ENCODE results near the gene TRIM60.
"Not testable (repeated sequence)": the region's sequence is repeated elsewhere in the genome, so short reads cannot be mapped to it uniquely, and the experiment has no call there.

TRIM60 gene

GRCh38 chr4:165016971-165017370 is 14.8 kb upstream of the TRIM60 start:
- no peak overlapping the region for H3K27ac ChIP-seq
- no peak for TF ChIP-seq CTCF (conservative IDR thresholded peaks at IDR 0.05)

GRCh38 chr4:165019995-165020394 is 11.8 kb upstream of the TRIM60 start:
- not testable (repeated sequence) for H3K27ac ChIP-seq

- not testable (repeated sequence) for H3K27ac ChIP-seq
Observed at GRCh38 chr4:165025782-165026181, 6.0 kb upstream of the TRIM60 start.

- no peak for TF ChIP-seq CTCF (conservative IDR thresholded peaks at IDR 0.05)
- H3K27ac ChIP-seq: no peak overlapping the region
Observed at GRCh38 chr4:165027762-165028402, 3.9 kb upstream of the TRIM60 start.

GRCh38 chr4:165048170-165048569 is 16.4 kb downstream of the TRIM60 start:
- H3K27ac ChIP-seq: no peak overlapping the region
- TF ChIP-seq CTCF (conservative IDR thresholded peaks at IDR 0.05): no peak

GRCh38 chr4:165052627-165053026 is 20.8 kb downstream of the TRIM60 start:
- no peak for TF ChIP-seq CTCF (conservative IDR thresholded peaks at IDR 0.05)
- H3K27ac ChIP-seq: no peak overlapping the region

- no peak within 1 kb of the TSS for H3K27ac ChIP-seq
- no peak for TF ChIP-seq CTCF (conservative IDR thresholded peaks at IDR 0.05)
Observed at GRCh38 chr4:165053645-165054044, 21.8 kb downstream of the TRIM60 start, which contains the start of gene TRIM75. TSS of gene TRIM75 (plus strand) at chr4:165053866. CDS start at chr4:165059148, 5,282 bp downstream.

- H3K27ac ChIP-seq: no peak overlapping the region
- no peak for TF ChIP-seq CTCF (conservative IDR thresholded peaks at IDR 0.05)
Observed at GRCh38 chr4:165055601-165056000, 23.8 kb downstream of the TRIM60 start.

GRCh38 chr4:165058666-165059065 is 26.9 kb downstream of the TRIM60 start:
- TF ChIP-seq CTCF (conservative IDR thresholded peaks at IDR 0.05): no peak

More at GRCh38 chr4:165058666-165059065, 26.9 kb downstream of the TRIM60 start:
- no peak overlapping the region for H3K27ac ChIP-seq

All from VCaP (cell line).